ENCODE data around the gene TMEM175. TPM values are rescaled to one million over a fixed set of nuclear protein-coding genes. Genes with fewer than 3 reads are reported as not detected.

The TMEM175 gene
- total RNA-seq, 1 experiment from 2014 or later, result 18.8 TPM

GRCh38 chr4:958314-958665 lies 26.0 kb downstream of the TMEM175 start:
- DNase-seq, result no peak
- Mint-ChIP-seq H3K27ac (ENCODE audit: unreplicated experiment) (no peak overlapping the region), H3K4me3 (ENCODE audit: low read depth, unreplicated experiment) (no peak overlapping the region), H3K9me3 (ENCODE audit: low read depth, unreplicated experiment) (no peaks in the 10 kb centered on the region), H3K27me3 (ENCODE audit: unreplicated experiment) (no peaks in the 10 kb centered on the region), H3K4me1 (ENCODE audit: low read depth, unreplicated experiment) (no peaks in the 10 kb centered on the region), H3K36me3 (ENCODE audit: insufficient read depth, unreplicated experiment) (peaks cover 17% of the 10 kb centered on the region)
- CTCF ChIA-PET, result no interaction called here
- TF ChIP-seq, protein P1, sequence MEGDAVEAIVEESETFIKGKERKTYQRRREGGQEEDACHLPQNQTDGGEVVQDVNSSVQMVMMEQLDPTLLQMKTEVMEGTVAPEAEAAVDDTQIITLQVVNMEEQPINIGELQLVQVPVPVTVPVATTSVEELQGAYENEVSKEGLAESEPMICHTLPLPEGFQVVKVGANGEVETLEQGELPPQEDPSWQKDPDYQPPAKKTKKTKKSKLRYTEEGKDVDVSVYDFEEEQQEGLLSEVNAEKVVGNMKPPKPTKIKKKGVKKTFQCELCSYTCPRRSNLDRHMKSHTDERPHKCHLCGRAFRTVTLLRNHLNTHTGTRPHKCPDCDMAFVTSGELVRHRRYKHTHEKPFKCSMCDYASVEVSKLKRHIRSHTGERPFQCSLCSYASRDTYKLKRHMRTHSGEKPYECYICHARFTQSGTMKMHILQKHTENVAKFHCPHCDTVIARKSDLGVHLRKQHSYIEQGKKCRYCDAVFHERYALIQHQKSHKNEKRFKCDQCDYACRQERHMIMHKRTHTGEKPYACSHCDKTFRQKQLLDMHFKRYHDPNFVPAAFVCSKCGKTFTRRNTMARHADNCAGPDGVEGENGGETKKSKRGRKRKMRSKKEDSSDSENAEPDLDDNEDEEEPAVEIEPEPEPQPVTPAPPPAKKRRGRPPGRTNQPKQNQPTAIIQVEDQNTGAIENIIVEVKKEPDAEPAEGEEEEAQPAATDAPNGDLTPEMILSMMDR (IDR thresholded peaks at IDR 0.05; ENCODE audit: unreplicated experiment), result no peak
- intact Hi-C loops (cut with micrococcal nuclease; ENCODE audit: unreplicated experiment), result no loop called here
- BruUV-seq (replicated peaks), result no TSS peak

GRCh38 chr4:958696-959337 lies 26.6 kb downstream of the TMEM175 start:
- no peak overlapping the region for H3K4me3 Mint-ChIP-seq (ENCODE audit: low read depth, unreplicated experiment)
- no TSS peak for BruUV-seq (replicated peaks)
- H3K4me1 Mint-ChIP-seq (ENCODE audit: low read depth, unreplicated experiment), result no peaks in the 10 kb centered on the region
- TF ChIP-seq, protein P1 (IDR thresholded peaks at IDR 0.05; ENCODE audit: unreplicated experiment), result no peak
- intact Hi-C loops (cut with micrococcal nuclease; ENCODE audit: unreplicated experiment), result no loop called here
- H3K27ac Mint-ChIP-seq (ENCODE audit: unreplicated experiment), result no peak overlapping the region
- H3K27me3 Mint-ChIP-seq (ENCODE audit: unreplicated experiment), result no peaks in the 10 kb centered on the region
- peaks cover 17% of the 10 kb centered on the region for H3K36me3 Mint-ChIP-seq (ENCODE audit: insufficient read depth, unreplicated experiment)
- H3K9me3 Mint-ChIP-seq (ENCODE audit: low read depth, unreplicated experiment), result no peaks in the 10 kb centered on the region
- CTCF ChIA-PET, result no interaction called here
- no peak for DNase-seq

- CTCF ChIA-PET, result no interaction called here
- no peak overlapping the region for H3K27ac Mint-ChIP-seq (ENCODE audit: unreplicated experiment)
- no peaks in the 10 kb centered on the region for H3K4me1 Mint-ChIP-seq (ENCODE audit: low read depth, unreplicated experiment)
- TF ChIP-seq, protein P1 (IDR thresholded peaks at IDR 0.05; ENCODE audit: unreplicated experiment), result no peak
- H3K4me3 Mint-ChIP-seq (ENCODE audit: low read depth, unreplicated experiment), result no peak overlapping the region
- intact Hi-C loops (cut with micrococcal nuclease; ENCODE audit: unreplicated experiment), result no loop called here
- peaks cover 17% of the 10 kb centered on the region for H3K36me3 Mint-ChIP-seq (ENCODE audit: insufficient read depth, unreplicated experiment)
- no peak for DNase-seq
- BruUV-seq (replicated peaks), result no TSS peak
- no peaks in the 10 kb centered on the region for H3K27me3 Mint-ChIP-seq (ENCODE audit: unreplicated experiment)
- no peaks in the 10 kb centered on the region for H3K9me3 Mint-ChIP-seq (ENCODE audit: low read depth, unreplicated experiment)
Measured at GRCh38 chr4:959338-960139, 27.3 kb downstream of the TMEM175 start.

- H3K27ac Mint-ChIP-seq (ENCODE audit: unreplicated experiment), result no peak overlapping the region
- CTCF ChIA-PET, result no interaction called here
- TF ChIP-seq, protein P1 (IDR thresholded peaks at IDR 0.05; ENCODE audit: unreplicated experiment), result no peak
- H3K27me3 Mint-ChIP-seq (ENCODE audit: unreplicated experiment), result no peaks in the 10 kb centered on the region
- peaks cover 17% of the 10 kb centered on the region for H3K36me3 Mint-ChIP-seq (ENCODE audit: insufficient read depth, unreplicated experiment)
- H3K4me3 Mint-ChIP-seq (ENCODE audit: low read depth, unreplicated experiment), result no peak overlapping the region
- no TSS peak for BruUV-seq (replicated peaks)
- H3K9me3 Mint-ChIP-seq (ENCODE audit: low read depth, unreplicated experiment), result no peaks in the 10 kb centered on the region
- no peaks in the 10 kb centered on the region for H3K4me1 Mint-ChIP-seq (ENCODE audit: low read depth, unreplicated experiment)
- intact Hi-C loops (cut with micrococcal nuclease; ENCODE audit: unreplicated experiment), result no loop called here
- DNase-seq, result no peak
Measured at GRCh38 chr4:960140-960635, 27.9 kb downstream of the TMEM175 start.

All from Calu3 (cell line).